Breast epithelium (tissue), 3 donors: ENCODE data around the gene CCDC57.

Experiments
- POLR2AphosphoS5 ChIP-seq, 3 donors: sonication (generic); formaldehyde crosslinking; IDR thresholded peaks; one replicate each; pipeline ENCODE4 v1.6.1; 2017; ENCODE audit warnings: antibody characterized with exemption in 3 of 3
- TF ChIP-seq, protein P1 (sequence below), 3 donors: fragments of 450-650 bp; IDR thresholded peaks; one replicate each; pipeline ENCODE4 v1.5.1; 2016 to 2017; ENCODE audit warnings: antibody characterized with exemption in 3 of 3, mild to moderate bottlenecking in 3 of 3, moderate library complexity in 3 of 3

DNA sequence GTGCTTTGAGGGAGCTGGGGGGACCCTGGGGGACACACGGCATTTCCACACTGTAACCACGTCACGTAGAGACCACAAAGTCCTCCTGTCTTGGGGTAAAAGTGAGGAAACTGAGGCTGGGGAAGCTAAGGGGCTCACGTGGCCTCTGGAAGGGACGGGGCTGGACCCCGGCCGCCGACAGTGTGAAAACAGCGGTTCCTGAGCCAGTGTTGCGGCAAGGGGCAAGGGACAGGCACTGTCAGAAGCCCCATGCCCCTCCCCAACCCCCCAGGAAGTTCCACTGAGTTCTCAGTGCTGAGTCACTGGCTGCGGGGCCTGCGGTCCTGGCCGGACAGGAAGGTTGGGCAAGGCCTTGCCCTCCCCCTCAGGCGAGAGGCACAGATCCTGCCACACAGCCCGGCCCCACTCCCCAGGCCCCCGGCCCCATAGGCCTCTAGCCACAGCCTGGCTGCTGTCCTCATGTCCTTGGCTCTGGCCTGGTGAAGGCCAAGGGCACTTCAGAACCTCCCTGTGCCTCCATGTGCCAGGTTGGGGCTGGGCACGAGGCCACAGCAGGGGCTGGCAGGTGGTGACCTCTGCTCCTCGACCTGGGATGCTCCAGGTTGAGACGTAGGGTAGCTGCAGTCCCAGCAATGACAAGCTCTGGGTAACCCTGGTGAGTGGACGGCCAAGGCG, 5.0 kb upstream of the CCDC57 start:
- TF ChIP-seq, protein P1, sequence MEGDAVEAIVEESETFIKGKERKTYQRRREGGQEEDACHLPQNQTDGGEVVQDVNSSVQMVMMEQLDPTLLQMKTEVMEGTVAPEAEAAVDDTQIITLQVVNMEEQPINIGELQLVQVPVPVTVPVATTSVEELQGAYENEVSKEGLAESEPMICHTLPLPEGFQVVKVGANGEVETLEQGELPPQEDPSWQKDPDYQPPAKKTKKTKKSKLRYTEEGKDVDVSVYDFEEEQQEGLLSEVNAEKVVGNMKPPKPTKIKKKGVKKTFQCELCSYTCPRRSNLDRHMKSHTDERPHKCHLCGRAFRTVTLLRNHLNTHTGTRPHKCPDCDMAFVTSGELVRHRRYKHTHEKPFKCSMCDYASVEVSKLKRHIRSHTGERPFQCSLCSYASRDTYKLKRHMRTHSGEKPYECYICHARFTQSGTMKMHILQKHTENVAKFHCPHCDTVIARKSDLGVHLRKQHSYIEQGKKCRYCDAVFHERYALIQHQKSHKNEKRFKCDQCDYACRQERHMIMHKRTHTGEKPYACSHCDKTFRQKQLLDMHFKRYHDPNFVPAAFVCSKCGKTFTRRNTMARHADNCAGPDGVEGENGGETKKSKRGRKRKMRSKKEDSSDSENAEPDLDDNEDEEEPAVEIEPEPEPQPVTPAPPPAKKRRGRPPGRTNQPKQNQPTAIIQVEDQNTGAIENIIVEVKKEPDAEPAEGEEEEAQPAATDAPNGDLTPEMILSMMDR (IDR thresholded peaks at IDR 0.05), result no peak
- no peak for TF ChIP-seq POLR2AphosphoS5 (IDR thresholded peaks at IDR 0.05)
